Measurements from ENCODE around the gene TBCC.
"Not testable (repeated sequence)": the region's sequence is repeated elsewhere in the genome, so short reads cannot be mapped to it uniquely, and the experiment has no call there.

Gene TBCC

DNA sequence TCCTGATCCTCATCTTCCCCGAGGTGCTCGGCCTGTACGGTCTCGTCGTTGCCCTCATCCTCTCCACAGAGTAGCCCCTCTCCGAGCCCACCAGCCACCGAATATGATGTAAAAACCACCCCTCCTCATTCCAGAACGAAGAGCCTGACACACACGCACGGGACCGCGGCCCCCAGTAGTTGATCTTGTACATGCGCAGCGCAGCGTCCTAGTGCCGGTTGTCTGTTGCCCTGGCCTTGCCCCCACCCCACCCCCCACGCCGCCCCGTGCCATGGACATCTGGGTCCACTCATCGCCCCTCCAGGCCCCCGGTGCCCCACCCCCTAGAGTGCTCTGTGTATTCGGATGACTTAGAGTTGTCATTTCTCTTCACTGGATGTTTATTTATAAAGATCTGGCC is 18.3 kb downstream of the TBCC start:
- DNase-seq: no peak

DNA sequence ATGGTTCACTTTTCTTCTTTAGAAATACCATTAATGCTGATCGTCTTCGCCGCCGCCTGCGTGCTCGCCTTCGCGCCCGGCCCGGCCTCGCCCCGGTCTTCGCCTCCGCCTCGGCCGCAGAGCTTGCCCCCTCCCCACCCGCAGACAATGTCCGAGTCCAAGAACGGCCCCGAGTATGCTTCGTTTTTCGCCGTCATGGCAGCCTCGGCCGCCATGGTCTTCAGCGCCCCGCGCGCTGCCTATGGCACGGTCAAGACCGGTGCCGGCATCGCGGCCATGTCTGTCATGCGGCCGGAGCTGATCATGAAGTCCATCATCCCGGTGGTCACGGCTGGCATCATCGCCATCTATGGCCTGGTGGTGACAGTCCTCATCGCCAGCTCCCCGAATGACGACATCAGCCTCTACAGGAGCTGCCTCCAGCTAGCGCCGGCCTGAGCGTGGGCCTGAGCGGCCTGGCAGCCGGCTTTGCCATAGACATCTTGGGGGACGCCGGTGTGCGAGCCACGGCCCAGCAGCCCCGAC is 18.8 kb downstream of the TBCC start:
- no peak for DNase-seq

DNA sequence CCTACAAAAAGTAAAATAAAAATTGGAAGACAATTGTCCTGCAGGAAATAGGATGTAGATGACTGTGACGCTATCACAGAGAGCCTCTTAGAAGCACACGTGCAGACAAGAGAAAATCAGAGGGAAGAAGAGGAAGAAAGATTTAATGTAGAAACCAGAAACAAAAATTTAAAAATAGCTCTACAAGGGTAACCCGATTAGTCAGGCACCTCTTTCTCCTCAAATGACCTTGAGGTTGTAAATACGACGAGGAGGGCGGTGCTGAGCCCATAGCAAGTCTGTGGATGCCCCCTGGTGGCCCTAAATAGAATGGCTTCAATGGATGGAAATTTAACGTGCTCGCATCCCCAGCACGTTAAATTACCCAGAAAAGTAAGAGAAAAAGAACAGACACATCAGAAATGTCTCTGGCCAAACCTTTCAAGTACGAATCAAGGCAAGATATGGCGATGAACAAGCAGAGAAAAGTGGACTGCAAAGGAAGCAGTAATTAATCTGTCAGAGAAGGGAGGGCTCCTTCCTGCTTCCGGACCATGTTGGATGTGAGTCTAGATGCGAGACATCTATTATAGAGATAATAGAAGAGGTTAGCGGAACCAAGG is 19.3 kb downstream of the TBCC start:
- peak; percentile 71 for DNase-seq

DNA sequence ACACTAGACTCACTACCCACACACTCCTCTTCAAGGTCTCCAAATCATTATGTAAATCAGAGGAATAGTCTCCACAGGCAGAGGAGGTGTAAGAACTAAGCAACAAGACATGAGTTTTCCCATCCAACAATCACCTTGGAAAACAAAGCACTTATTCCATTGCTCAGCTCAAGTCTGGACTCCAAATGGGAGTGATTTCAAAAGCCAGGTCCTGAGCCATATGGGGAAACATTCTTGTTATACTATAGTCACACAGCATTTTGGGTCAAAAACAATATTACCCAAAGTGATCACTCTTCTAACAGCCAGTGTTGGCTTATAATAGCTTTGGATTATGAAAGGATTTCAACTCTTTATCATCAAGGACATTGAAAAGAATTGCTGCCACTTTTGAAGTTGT is 19.9 kb downstream of the TBCC start:
- no peak for DNase-seq

DNA sequence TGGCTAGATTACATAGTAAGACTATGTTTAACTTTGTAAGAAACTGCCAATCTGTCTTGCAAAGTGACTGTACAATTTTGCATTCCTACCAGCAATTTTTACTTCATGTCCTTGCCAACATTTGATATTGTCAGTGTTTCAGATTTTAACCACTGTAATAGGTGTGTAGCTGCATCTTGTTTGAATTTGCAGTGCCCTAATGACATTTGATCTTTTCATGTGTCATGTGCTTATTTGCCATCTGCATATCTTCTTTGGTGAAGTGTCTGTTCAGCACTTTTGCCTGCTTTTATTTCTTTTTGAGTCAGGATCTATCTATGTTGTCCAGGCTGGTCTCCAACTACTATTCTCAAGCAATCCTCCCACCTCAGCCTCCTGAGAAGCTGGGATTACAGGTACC is 21.1 kb downstream of the TBCC start:
- no peak for DNase-seq

DNA sequence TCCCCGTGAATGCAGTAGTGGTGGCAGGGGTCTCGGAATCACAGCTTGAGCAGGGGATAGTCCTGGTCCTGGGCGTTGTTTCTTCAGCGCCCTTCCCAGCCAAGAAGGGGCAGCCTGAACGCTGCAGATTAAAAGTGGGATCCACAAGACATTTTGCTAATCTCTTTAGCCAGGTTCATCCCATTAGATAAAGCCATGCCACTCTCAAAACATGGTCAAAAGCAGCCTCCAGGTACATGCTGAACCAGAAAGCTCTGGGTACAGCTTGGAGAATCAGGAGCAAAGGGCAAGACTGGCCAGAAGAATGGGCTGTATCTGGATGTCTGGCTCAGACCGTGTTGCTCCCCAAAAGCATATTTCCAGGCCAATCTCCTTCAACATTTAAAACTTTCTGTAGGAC is 23.4 kb downstream of the TBCC start, which contains the start of gene PRPH2:
TSS of gene PRPH2 (minus strand) at position 101 of the 400 bp plus-strand sequence. CDS start 263 bp downstream, outside the sequence.
- DNase-seq: no peak

DNA sequence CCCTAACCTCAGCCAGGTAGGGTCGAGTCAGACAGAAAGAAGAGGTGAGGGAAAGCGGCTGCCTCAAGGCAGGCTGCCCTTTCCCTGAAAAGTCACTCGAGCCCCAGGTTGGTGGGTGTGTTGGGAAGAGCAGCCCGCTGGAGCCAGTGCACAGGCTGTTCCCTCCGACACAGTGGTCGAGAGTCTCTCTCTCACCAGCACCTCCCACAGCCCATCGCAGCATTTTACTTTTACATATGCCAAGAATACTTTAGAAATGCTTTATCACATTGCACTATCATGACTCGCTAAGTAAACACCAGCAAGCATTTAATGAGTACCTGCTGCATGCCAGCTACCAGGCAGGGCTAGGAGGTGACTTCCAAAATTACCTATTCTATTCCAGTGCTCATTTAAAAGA is 25.2 kb downstream of the TBCC start:
- DNase-seq: no peak

DNA sequence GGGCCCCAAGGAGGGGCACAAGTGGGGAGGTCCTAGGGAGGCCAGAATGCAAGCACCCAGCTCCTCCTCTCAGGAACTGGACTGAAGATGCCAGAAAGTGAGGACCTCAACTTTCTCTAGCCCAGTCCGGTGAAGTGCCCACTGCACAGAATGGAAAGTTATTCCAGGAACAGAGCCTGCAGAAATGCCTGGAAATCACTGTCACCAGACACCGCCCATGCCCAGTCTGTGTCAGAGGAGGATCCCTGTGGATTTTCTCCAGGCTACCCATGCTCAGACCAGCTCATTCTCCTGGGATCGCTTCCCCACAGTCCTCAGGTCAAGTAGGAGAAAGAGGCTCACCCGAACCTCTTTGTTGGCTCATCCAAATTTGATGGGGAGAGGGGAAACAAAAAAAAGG is 30.0 kb downstream of the TBCC start:
- no peak for DNase-seq

DNA sequence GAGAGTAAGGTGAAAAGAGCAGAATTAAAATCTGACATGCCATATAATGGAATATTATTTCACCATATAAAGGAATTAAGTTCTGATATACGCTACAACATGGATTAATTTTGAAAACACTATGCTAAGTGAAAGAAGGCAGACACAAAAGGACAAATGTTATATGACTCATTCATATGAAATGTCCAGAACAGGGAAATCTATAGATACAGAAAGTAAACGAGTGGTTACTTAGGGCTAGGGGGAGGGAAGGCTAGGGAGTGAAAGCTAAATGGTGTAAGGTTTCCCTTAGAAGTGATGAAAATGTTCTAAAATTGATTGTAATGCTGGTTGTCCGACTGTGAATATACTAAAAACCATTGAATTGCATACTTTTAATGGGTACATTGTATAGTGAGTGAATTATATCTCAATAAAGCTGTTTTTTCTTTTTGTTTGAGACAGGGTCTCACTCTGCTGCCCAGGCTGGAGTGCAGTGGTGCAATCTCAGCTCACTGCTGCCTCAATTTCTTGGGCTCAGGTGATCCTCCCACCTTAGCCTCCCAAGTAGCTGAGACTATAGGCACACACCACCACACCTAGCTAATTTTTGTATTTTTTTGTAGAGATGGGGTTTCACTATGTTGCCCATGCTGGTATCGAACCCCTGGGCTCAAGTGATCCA is 31.7 kb downstream of the TBCC start:
- no peak for DNase-seq

DNA sequence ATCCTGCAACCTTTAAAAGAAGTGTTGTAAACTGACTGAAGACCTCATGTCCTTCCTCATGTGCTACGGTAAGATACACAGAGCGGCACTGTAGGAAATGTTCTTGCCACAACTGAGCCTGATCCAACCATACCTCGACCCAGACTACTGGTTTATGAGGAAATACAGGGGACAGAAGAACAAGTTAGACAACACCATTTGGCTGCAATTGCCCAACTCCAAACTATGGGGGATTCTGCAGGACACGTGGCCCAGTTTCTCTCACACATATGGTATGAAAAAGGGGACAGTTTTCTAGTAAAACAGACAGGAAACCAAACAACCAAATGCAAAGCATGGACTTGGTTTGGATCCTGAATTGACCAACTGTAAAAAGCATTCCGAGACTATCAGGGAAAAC is 34.0 kb downstream of the TBCC start:
- no peak for DNase-seq

DNA sequence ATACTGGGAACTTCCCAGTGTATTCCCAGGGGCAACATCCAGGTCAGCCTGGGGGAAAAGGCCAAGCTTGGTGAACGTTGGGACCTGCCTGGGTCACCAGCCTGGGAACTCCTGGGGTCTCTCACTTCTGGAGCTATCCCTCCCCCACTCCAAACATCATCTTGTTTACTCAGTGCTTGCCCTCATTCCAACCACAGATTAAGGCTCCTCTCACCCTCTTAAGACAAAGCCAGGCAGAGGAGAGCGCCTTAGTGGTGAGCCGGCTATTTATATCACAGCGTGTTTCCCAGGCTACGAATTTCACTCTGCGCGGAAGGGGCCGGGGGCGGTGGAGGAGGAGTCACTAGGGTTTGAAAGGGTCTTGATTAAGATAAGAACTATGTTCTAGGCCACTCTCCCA is 35.6 kb downstream of the TBCC start:
- peak; percentile 87 for DNase-seq

DNA sequence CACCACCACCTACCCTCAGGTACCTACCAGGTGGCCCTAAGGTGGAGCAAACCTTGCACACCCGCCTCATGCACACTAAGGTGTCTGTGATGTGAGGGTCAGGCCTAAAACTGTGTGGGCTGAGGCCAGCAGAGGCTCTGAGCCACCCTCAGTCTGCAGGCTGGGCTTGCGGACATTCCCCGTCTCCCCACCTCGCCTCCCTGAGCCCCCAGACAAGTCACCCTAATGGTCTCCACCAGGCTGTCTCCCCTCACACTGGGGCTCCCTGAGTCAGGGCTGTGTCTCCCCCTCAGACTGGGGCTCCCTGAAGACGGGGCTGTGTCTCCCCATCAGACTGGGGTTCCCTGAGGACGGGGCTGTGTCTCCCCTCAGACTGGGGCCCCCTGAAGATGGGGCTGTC is 36.0 kb downstream of the TBCC start:
- DNase-seq: no peak

DNA sequence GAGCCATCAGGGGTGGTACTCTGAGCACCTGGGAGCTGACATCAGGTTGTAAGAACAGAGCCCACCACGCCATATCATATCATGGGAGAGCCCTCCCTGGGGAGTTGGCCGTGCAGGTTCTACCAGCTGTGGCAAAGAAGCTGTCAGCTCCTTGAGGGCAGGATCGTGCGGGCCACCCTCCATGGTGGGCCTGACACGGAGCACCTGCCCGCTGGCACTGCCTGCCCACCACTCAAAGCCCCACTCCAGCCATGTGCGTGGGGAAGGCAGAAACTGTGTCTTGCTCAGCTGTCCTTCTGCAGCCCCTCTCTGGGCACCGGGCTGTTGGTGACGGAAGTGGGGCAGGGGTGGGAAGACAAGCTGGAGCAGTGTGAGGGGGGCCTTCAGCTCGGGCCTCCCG is 37.8 kb downstream of the TBCC start:
- DNase-seq: no peak

DNA sequence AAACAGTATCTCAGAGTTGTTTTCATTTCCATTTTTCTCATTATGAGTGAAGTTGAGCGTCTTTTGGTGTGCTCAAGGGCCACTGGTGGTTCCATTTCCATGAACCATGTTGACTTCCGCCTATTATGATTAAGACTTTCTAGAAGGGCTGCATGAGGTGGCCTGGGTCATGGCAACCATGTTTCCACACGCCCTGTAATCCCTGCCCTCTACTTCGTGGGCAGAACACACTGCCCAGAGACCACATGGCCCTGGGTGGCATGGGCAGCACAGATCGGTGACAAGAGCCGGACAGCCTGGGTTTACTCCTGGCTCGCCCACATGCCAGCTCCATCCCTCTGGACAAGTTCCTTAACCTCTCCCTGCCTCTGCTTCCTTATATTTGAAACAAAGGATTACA is 38.3 kb downstream of the TBCC start:
- DNase-seq: no peak

DNA sequence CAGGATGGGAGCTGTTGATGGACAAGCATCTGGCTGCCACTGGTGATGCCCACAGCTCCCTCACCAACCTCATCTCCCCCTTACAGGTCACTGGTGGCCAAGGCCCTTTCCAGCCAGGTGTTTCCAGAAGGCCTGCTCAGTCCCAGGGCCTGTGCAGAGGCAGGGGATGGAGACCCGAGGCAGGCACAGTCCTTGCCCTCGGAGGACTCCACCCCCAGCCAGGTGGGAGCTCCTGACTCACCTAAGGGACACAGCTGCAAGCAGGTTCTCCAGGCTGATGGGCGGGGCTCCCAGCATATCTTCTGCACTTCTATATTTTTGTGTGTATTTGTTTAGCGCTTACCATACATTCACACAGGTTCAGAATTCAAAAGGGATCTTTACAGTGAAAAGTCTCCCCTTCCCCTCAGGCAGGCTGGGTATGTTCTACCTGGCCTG is 40.9 kb downstream of the TBCC start:
- no peak for DNase-seq

DNA sequence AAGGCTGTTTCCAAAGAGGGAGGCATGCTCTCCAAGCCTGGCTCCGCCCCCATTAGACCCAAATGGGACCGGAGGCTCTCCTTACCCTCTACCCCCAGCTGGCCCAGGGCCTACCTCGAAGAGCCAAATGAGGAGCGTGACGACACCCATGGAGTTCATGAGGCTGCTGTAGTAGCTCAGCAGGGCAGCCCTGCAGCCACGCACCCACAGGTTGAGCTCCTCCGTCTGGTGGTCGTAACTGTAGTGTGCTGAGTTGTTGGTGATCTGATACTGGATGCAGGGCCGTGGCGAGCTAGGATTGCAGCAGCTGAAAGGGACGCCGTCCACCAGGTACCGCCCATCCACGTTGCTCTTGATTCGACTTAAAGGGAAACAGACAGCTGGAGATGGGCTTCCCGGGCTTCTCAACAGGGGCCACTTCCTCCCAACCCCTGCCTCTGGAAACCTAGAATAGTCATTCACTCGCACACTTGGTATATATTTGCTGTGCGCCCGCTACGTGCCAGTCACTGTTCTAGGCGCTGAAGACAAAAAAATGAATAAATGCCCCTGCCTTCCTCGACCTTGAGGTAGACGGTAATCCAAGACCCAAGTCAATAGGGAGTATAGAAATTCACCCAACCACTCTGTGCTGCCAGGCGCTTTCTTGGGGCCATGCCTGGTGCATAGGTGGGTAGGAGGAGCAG is 41.5 kb downstream of the TBCC start:
- no peak for DNase-seq

DNA sequence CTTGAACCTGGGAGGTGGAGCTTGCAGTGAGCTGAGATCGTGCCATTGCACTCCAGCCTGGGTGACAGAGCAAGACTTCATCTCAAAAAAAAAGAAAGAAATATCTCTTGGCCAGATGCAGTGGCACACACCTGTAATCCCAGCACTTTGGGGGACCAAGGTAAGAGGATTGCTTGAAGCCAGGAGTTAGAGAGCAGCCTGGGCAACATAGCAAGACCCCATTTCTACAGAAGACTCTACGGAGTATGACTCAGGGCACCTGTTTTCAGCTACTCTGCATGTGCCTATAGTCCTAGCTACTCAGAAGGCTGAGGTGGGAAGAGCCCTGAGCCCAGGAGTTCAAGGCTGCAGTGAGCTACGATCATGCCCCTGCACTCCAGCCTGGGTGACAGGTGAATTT is 43.1 kb downstream of the TBCC start:
- DNase-seq: not testable (repeated sequence)

DNA sequence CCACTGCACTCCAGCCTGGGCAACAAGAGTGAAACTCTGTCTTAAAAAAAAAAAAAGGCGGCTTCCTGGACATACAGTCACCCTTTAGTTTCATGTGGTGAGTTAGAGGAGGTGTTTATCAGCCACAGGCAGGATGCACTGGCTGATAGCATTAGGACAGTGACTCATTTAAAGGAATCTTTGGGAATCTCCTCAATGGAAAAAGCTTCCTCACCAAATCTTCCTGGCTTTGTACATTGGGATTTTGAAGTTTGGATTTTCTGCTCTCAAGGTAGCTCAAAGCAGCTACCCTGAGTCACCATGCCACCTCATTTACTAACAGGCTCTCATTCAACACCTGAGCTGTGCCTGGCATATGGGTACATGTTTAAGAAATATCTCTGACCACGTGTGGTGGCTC is 43.7 kb downstream of the TBCC start:
- no peak for DNase-seq

DNA sequence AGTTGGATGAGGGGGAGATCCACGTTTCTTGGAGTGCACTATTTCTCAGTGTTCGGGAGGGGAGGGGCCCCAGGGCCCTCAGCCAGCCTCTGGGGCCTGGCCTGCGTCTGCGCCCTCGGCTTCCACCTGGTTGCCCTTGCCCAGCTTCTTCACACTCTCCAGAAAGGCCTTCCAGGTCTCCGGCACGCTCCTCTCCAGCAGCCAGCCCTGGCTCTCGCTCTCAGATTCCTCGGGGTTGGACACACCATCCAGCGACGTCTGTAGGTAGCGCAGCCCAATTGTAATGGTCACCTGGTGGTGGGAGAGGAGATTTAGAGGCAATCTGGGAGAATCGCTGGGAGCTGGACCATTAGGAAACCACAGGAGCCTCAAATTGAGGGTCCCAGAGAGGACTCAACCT is 47.7 kb downstream of the TBCC start:
- DNase-seq: no peak

DNA sequence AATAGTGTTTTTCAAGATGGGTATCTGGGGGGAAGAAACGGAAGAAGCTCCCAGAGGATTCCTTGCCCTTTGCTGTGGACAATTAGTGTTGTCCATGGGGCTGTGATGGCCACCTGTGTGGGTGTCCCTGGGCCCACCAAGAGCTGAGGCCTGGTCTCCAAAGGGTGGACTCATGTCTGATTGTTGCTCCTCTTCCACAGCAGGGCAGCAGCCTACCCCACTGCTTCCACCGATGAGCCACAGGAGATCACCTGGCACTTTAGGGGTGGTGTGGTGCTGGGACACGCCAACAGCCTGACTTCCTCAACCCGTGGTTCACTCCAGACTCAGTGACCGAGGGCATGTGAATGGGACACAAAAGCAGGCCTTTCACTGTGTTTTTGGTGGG is 48.6 kb downstream of the TBCC start:
- no peak for DNase-seq

DNA sequence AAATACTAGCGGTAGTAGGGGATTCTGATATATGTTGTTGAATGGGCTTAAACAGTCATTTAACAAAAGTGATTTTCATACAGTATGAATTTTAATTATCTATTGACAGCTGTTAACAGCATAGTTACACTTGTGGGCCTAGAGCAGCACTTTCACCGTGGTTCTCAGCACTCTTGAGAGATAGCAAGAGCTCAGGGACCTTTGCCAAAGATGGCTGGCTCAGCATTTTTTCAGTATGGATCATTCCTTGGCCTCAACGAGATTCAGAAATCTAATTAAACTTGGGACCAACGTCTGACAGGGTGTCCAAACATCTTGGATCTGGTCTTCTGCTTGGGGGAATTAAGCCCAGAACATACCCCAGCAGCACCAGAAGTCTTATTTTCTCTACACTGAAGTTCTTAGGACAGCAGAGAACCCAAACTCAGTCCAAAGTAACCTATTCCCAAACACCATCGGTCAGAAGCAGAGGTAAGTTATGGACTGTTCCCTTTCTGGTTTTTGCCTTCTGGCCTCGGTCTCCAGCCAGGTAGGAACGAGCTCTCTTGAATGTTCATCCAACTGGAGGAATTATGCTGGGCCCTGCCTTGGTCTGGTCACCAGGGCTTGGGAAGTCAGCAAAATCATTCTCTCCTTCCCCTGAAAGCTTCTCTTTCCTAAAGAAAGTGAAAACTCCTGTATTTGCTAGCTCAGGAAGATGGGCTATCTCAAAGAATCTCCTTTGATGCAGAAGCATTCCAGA is 49.2 kb downstream of the TBCC start:
- DNase-seq: no peak

DNA sequence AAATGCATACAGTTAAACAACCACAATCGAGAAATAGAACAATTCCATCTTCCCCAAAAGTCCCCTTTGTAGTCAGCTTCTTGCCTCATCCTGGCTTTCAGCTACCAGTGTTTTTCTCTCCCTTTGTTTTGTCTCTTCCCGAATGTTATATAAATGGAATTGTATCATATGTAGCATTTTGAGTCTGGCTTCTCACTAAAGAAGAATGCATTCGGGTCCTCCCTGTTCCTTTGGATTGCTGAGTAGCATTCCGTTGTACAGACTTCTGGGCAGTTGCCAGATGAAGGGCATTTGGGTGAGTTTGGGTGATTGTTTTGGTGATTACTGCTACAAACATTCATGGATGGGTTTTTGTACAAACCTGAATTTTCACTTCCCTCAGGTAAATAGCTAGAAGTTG is 51.3 kb downstream of the TBCC start:
- DNase-seq: no peak
